ENCODE measurements around the gene ITPK1.

DNA sequence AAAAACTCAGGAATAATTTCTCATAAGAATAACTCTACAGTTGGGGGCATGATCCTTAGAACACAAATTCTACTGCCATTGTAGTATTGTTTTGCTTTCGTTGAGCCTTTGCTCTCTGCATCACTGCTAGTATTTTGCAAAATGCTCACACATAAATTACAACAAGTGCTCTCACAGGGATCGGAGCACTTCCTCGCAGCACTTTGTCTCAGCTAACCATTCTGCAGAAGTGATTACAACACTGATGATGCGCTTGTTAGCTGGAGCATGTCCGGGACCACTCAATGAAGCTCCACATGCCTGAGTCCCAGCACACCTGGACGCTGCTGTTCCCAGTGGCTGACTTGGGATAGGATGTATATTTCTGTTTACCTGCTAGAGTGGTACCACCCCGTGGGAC lies 37.4 kb upstream of the ITPK1 start:
- TF ChIP-seq, protein P1, sequence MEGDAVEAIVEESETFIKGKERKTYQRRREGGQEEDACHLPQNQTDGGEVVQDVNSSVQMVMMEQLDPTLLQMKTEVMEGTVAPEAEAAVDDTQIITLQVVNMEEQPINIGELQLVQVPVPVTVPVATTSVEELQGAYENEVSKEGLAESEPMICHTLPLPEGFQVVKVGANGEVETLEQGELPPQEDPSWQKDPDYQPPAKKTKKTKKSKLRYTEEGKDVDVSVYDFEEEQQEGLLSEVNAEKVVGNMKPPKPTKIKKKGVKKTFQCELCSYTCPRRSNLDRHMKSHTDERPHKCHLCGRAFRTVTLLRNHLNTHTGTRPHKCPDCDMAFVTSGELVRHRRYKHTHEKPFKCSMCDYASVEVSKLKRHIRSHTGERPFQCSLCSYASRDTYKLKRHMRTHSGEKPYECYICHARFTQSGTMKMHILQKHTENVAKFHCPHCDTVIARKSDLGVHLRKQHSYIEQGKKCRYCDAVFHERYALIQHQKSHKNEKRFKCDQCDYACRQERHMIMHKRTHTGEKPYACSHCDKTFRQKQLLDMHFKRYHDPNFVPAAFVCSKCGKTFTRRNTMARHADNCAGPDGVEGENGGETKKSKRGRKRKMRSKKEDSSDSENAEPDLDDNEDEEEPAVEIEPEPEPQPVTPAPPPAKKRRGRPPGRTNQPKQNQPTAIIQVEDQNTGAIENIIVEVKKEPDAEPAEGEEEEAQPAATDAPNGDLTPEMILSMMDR (IDR thresholded peaks at IDR 0.05; ENCODE audit: extremely low read depth in 1 of 2, insufficient read depth in 1 of 2, low read depth in 1 of 2, low read length in 2 of 2), result no peak
- no peak for TF ChIP-seq POLR2AphosphoS5 (IDR thresholded peaks at IDR 0.05; ENCODE audit: insufficient read depth, low read depth, low read length)
- TF ChIP-seq POLR2A (IDR thresholded peaks at IDR 0.05; ENCODE audit: low read depth, low read length), result no peak
- no peak for TF ChIP-seq EZH2 (IDR thresholded peaks at IDR 0.05; ENCODE audit: borderline replicate concordance, low read depth, low read length, severe bottlenecking)
- TF ChIP-seq, protein P2, sequence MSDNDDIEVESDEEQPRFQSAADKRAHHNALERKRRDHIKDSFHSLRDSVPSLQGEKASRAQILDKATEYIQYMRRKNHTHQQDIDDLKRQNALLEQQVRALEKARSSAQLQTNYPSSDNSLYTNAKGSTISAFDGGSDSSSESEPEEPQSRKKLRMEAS (IDR thresholded peaks at IDR 0.05; ENCODE audit: insufficient read depth, insufficient read length), result no peak
- no peak for TF ChIP-seq MYC (IDR thresholded peaks at IDR 0.05; ENCODE audit: low read depth, low read length)
